Tibial nerve (tissue), 4 donors: ENCODE data around the gene RHEX. TPM values are rescaled to one million over a fixed set of nuclear protein-coding genes. Genes with fewer than 3 reads are reported as not detected.

ENCODE experiments used
- DNase-seq, 2 donors: peaks; one replicate each; pipeline ENCODE4 v3.0.0-alpha.2; 2019; ENCODE audit warnings: low spot score in 2 of 2
- H3K27ac ChIP-seq, 4 donors: fragments of 200-600 bp; sonication (generic) in 3 of 4; one replicate each; pipeline ENCODE4 v1.5.1; 2017 to 2019; ENCODE audit warnings: mild to moderate bottlenecking in 1 of 4
- H3K27me3 ChIP-seq, 2 donors: fragments of 200-600 bp; sonication (generic) in 1 of 2; one replicate each; pipeline versions ENCODE4 v1.5.1 to v1.6.0; 2017 to 2019
- H3K36me3 ChIP-seq, 3 donors: fragments of 200-600 bp; sonication (generic); one replicate each; pipeline ENCODE4 v1.5.1; 2018 to 2019
- H3K4me1 ChIP-seq, 4 donors: fragments of 200-600 bp; sonication (generic) in 3 of 4; one replicate each; pipeline ENCODE4 v1.5.1; 2017 to 2019
- H3K4me3 ChIP-seq, 4 donors: fragments of 200-600 bp; sonication (generic) in 3 of 4; one replicate each; pipeline ENCODE4 v1.5.1; 2017 to 2019; ENCODE audit warnings: mild to moderate bottlenecking in 1 of 4, moderate library complexity in 1 of 4
- H3K9me3 ChIP-seq, 4 donors: fragments of 200-600 bp; sonication (generic) in 3 of 4; one replicate each; pipeline ENCODE4 v1.5.1; 2017 to 2019
- EP300 ChIP-seq, 2 donors: sonication (generic); formaldehyde crosslinking; IDR thresholded peaks; one replicate each; pipeline ENCODE4 v1.6.1; 2017; ENCODE audit warnings: antibody characterized with exemption in 2 of 2, mild to moderate bottlenecking in 1 of 2
- POLR2A ChIP-seq, 2 donors: fragments of 450-650 bp; IDR thresholded peaks; one replicate each; pipeline ENCODE4 v1.6.1; 2017; ENCODE audit warnings: antibody characterized with exemption in 2 of 2, mild to moderate bottlenecking in 2 of 2, moderate library complexity in 2 of 2
- WGBS, 2 donors: methylation state at CpG; one replicate each; pipeline ENCODE4 v1.1.5; 2018; 5-methylcytosine and 5-hydroxymethylcytosine counted together
- total RNA-seq, 4 donors: library from RNA; depleted of rRNA; stranded (reverse); fragments of >200 nt; gene quantifications; one replicate each; pipeline ENCODE4 v1.1.0, GENCODE V29; 2016
- TF ChIP-seq, protein P1 (sequence below), 5 experiments: fragments of 200-600 bp in 3 of 5; fragments of 450-650 bp in 2 of 5; sonication (generic) in 3 of 5; IDR thresholded peaks; one replicate each; pipeline ENCODE4 v1.5.1; 2016 to 2019; ENCODE audit warnings: antibody characterized with exemption in 5 of 5, mild to moderate bottlenecking in 3 of 5, moderate library complexity in 2 of 5

The RHEX gene
- total RNA-seq, 4 donors from 2014 or later: 1.2 to 4.8 TPM; not detected in 2

DNA sequence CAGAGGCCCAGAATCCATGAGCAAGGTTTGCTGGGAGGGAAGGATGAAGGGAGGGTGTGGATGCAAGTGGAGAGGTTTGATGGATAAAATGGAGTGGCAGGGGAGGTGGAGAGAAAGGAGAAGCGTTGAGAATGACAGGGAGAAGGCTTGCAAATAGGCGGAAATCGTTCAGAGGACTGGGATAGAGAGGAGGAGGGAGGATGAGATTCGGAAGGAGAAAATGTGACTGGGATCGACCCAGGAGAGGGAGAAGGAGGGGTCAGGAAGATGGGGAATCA lies 63.8 kb downstream of the RHEX start:
- H3K9me3 ChIP-seq: peaks cover 0 to 11% (median 0%) of the 10 kb centered on the region in 4 donors
- H3K27ac ChIP-seq: no peak overlapping the region
- DNase-seq: no peak
- H3K36me3 ChIP-seq: no peaks in the 10 kb centered on the region
- no peak for TF ChIP-seq POLR2A (IDR thresholded peaks at IDR 0.05)
- no peak for TF ChIP-seq EP300 (IDR thresholded peaks at IDR 0.05)
- TF ChIP-seq, protein P1, sequence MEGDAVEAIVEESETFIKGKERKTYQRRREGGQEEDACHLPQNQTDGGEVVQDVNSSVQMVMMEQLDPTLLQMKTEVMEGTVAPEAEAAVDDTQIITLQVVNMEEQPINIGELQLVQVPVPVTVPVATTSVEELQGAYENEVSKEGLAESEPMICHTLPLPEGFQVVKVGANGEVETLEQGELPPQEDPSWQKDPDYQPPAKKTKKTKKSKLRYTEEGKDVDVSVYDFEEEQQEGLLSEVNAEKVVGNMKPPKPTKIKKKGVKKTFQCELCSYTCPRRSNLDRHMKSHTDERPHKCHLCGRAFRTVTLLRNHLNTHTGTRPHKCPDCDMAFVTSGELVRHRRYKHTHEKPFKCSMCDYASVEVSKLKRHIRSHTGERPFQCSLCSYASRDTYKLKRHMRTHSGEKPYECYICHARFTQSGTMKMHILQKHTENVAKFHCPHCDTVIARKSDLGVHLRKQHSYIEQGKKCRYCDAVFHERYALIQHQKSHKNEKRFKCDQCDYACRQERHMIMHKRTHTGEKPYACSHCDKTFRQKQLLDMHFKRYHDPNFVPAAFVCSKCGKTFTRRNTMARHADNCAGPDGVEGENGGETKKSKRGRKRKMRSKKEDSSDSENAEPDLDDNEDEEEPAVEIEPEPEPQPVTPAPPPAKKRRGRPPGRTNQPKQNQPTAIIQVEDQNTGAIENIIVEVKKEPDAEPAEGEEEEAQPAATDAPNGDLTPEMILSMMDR (IDR thresholded peaks at IDR 0.05): no peak
- 12 to 23% methylated on average over 5 of the region's 5 CpGs for WGBS, 2 donors
- H3K4me1 ChIP-seq: peaks cover 0 to 16% (median 9%) of the 10 kb centered on the region in 4 donors
- H3K27me3 ChIP-seq: peaks cover 0 to 29% of the 10 kb centered on the region in 2 donors
- peak overlapping the region; percentile 20 to 48 (median 32) for H3K4me3 ChIP-seq

- Histone ChIP-seq H3K4me1 (peaks cover 0 to 16% (median 9%) of the 10 kb centered on the region in 4 donors), H3K4me3 (peak within 1 kb of the TSS; percentile 20 to 48 (median 32)), H3K9me3 (peaks cover 0 to 17% (median 0%) of the 10 kb centered on the region in 4 donors), H3K27me3 (peaks cover 0 to 29% of the 10 kb centered on the region in 2 donors), H3K36me3 (no peaks in the 10 kb centered on the region), H3K27ac (no peak within 1 kb of the TSS)
- TF ChIP-seq, protein P1 (IDR thresholded peaks at IDR 0.05): no peak
- TF ChIP-seq POLR2A (IDR thresholded peaks at IDR 0.05): no peak
- TF ChIP-seq EP300 (IDR thresholded peaks at IDR 0.05): no peak
- DNase-seq: no peak
- 2% methylated on average over 51 to 55 of the region's 55 CpGs for WGBS, 2 donors
Measured at GRCh38 chr1:206117151-206117948, 64.4 kb downstream of the RHEX start, which contains the start of gene AVPR1B. Gene AVPR1B (minus strand): TSS chr1:206117388. CDS start chr1:206116890, 498 bp downstream.

DNA sequence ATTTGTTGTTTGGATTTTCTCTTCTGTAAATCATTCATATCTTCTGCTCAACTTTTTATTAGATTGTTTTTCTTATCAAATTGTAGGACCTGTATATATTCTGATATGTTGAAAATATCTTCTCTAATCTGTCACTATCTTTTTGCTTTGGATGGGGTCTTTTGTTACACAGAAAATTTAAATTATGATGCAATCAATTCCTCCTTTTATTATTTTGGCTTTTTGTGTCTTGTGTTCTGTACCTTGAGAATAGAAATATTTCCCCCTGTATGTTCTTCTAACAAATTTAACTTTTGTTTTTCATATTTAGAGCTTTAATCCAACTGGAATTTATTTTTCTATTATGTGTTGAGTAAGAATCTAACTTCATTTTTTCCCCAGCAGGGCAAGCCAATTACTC lies 67.4 kb downstream of the RHEX start:
- Histone ChIP-seq H3K4me1 (peaks cover 0 to 16% (median 9%) of the 10 kb centered on the region in 4 donors), H3K27ac (no peak overlapping the region), H3K36me3 (no peaks in the 10 kb centered on the region), H3K27me3 (peaks cover 0 to 29% of the 10 kb centered on the region in 2 donors), H3K9me3 (peaks cover 0 to 18% (median 0%) of the 10 kb centered on the region in 4 donors), H3K4me3 (no peak overlapping the region)
- DNase-seq: no peak
- no peak for TF ChIP-seq EP300 (IDR thresholded peaks at IDR 0.05)
- TF ChIP-seq, protein P1 (IDR thresholded peaks at IDR 0.05): no peak
- TF ChIP-seq POLR2A (IDR thresholded peaks at IDR 0.05): no peak

- no peak overlapping the region for H3K4me3 ChIP-seq
- H3K4me1 ChIP-seq: peaks cover 0 to 16% (median 9%) of the 10 kb centered on the region in 4 donors
- no peak for TF ChIP-seq EP300 (IDR thresholded peaks at IDR 0.05)
- no peak for TF ChIP-seq POLR2A (IDR thresholded peaks at IDR 0.05)
- TF ChIP-seq, protein P1 (IDR thresholded peaks at IDR 0.05): no peak
- DNase-seq: no peak
- WGBS, 2 donors: 79 to 85% methylated on average over 1 of the region's 1 CpG
- no peak overlapping the region for H3K27ac ChIP-seq
- peaks cover 0 to 28% of the 10 kb centered on the region in 2 donors for H3K27me3 ChIP-seq
- H3K36me3 ChIP-seq: no peaks in the 10 kb centered on the region
- H3K9me3 ChIP-seq: peaks cover 0 to 18% (median 0%) of the 10 kb centered on the region in 4 donors
Measured at GRCh38 chr1:206121269-206121668, 68.3 kb downstream of the RHEX start.

DNA sequence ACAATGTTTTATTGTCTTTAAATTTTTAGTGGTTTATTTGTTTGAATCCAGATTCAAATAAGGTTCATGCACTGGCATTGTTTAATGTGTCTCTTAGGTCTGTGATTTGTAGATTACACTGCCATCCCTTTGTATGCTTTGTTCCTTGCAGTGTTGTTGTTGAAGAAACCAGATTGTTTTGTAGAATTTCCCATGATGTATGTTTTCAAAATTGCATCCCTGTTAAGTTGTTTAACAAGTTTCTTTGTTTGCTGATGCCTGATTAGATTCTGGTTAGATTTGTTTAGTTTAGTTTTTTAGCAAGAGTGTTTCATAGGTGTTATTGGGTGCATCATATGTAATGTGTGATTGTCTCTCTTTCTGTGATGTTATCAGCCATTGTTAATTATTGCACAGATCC lies 69.7 kb downstream of the RHEX start:
- Histone ChIP-seq H3K27me3 (peaks cover 0 to 14% of the 10 kb centered on the region in 2 donors), H3K9me3 (peaks cover 0 to 18% (median 0%) of the 10 kb centered on the region in 4 donors), H3K36me3 (no peaks in the 10 kb centered on the region), H3K4me3 (no peak overlapping the region), H3K27ac (no peak overlapping the region), H3K4me1 (peaks cover 0 to 5% (median 3%) of the 10 kb centered on the region in 4 donors)
- TF ChIP-seq, protein P1 (IDR thresholded peaks at IDR 0.05): no peak
- TF ChIP-seq POLR2A (IDR thresholded peaks at IDR 0.05): no peak
- TF ChIP-seq EP300 (IDR thresholded peaks at IDR 0.05): no peak
- DNase-seq: no peak
